GM12878 (cell line): Measurements from ENCODE around the gene NRP2. TPM values are rescaled to one million over a fixed set of nuclear protein-coding genes. Genes with fewer than 3 reads are reported as not detected.

Source experiments
- ATF2 ChIP-seq: IDR thresholded peaks from 2 replicates; pipeline ENCODE4 v1.6.1; 2012; ENCODE audit warnings: low read length, inconsistent platforms
- BACH1 ChIP-seq: fragments of 450-650 bp; IDR thresholded peaks from 2 replicates; pipeline ENCODE4 v1.6.1; 2017; ENCODE audit warnings: mild to moderate bottlenecking, borderline replicate concordance
- CTCF ChIP-seq, 3 experiments: IDR thresholded peaks in 2 of 3; conservative IDR thresholded peaks in 1 of 3; 2 replicates each; pipeline ENCODE4 v1.5.1; 2011; ENCODE audit warnings: low read depth in 3 of 3, low read length in 3 of 3, mild to moderate bottlenecking in 3 of 3, control low read depth in 2 of 3, moderate library complexity in 2 of 3, inconsistent platforms in 1 of 3, mixed read lengths in 1 of 3; ENCODE audit not compliant: control insufficient read depth in 2 of 3, insufficient read depth in 1 of 3; ENCODE audit errors: extremely low read depth in 1 of 3
- EP300 ChIP-seq, 2 experiments: fragments of 150-350 bp in 1 of 2; IDR thresholded peaks; 2 replicates each; pipeline ENCODE4 v1.6.1; 2011 to 2012; ENCODE audit warnings: low read depth in 2 of 2, low read length in 2 of 2, borderline replicate concordance in 1 of 2, improper control_type of control experiment in 1 of 2, inconsistent platforms in 1 of 2; ENCODE audit not compliant: control insufficient read depth in 1 of 2
- FOXK2 ChIP-seq: fragments of 450-650 bp; IDR thresholded peaks from 2 replicates; pipeline ENCODE4 v1.6.1; 2017; ENCODE audit warnings: mild to moderate bottlenecking, moderate library complexity
- GATAD2B ChIP-seq: fragments of 450-650 bp; conservative IDR thresholded peaks from 2 replicates; pipeline ENCODE4 v1.6.1; 2017; ENCODE audit warnings: low read depth, mild to moderate bottlenecking, moderate library complexity
- MEF2B ChIP-seq: fragments of 450-650 bp; IDR thresholded peaks from 2 replicates; pipeline ENCODE4 v1.6.1; 2018; ENCODE audit warnings: mild to moderate bottlenecking, moderate library complexity; ENCODE audit not compliant: partially characterized antibody, poor library complexity, severe bottlenecking
- PAX5 ChIP-seq: IDR thresholded peaks from 2 replicates; pipeline ENCODE4 v1.6.1; 2011; ENCODE audit warnings: low read depth, low read length, borderline replicate concordance
- PKNOX1 ChIP-seq: fragments of 450-650 bp; IDR thresholded peaks from 2 replicates; pipeline ENCODE4 v1.6.1; 2016; ENCODE audit warnings: mild to moderate bottlenecking
- POLR2A ChIP-seq: IDR thresholded peaks from 2 replicates; pipeline ENCODE4 v1.6.1; 2011; ENCODE audit warnings: low read depth, mild to moderate bottlenecking, low read length
- RELB ChIP-seq: fragments of 450-650 bp; IDR thresholded peaks from 2 replicates; pipeline ENCODE4 v1.6.1; 2017; ENCODE audit warnings: low read depth, mild to moderate bottlenecking, moderate library complexity
- SMARCA5 ChIP-seq: fragments of 450-650 bp; IDR thresholded peaks from 2 replicates; pipeline ENCODE4 v1.6.1; 2017; ENCODE audit warnings: mild to moderate bottlenecking
- SPI1 ChIP-seq: IDR thresholded peaks from 2 replicates; pipeline ENCODE4 v1.6.1; 2011; ENCODE audit warnings: low read depth, mild to moderate bottlenecking, low read length, moderate library complexity, borderline replicate concordance; ENCODE audit not compliant: insufficient read depth
- SREBF1 ChIP-seq: IDR thresholded peaks from 2 replicates; pipeline ENCODE4 v1.6.1; 2012; ENCODE audit warnings: mild to moderate bottlenecking, low read length
- SUPT20H ChIP-seq: IDR thresholded peaks from 2 replicates; pipeline ENCODE4 v1.6.1; 2011; ENCODE audit warnings: low read depth, mild to moderate bottlenecking, low read length, moderate library complexity, borderline replicate concordance; ENCODE audit not compliant: control insufficient read depth
- TCF12 ChIP-seq: IDR thresholded peaks from 2 replicates; pipeline ENCODE4 v1.6.1; 2011; ENCODE audit warnings: low read depth, mild to moderate bottlenecking, low read length
- TCF7 ChIP-seq: IDR thresholded peaks from 2 replicates; pipeline ENCODE4 v1.6.1; 2014; ENCODE audit warnings: antibody characterized with exemption, borderline replicate concordance
- ZNF384 ChIP-seq: IDR thresholded peaks from 2 replicates; pipeline ENCODE4 v1.6.1; 2012; ENCODE audit warnings: low read depth, mild to moderate bottlenecking, low read length, improper control_type of control experiment, borderline replicate concordance
- ZNF687 ChIP-seq: fragments of 450-650 bp; IDR thresholded peaks from 2 replicates; pipeline ENCODE4 v1.6.1; 2017; ENCODE audit warnings: mild to moderate bottlenecking, moderate library complexity
- polyA plus RNA-seq, 11 experiments: library from polyadenylated mRNA; depleted of rRNA in 4 of 11; unstranded in 6 of 11; stranded (reverse) in 5 of 11; fragments of >200 nt; fragmentation: Nextera tagmentation in 4 of 11; fragmentation: Illumina TruSeq in 1 of 11; extraction: Ambion mirVana in 4 of 11; extraction: Trizol in 1 of 11; gene quantifications; 1 replicate in 1 of 11; 2 replicates in 10 of 11; pipeline versions ENCODE4 v1.2.1 to v1.2.3, GENCODE V29; 2011 to 2016; ENCODE audit warnings: inconsistent platforms in 2 of 11, missing spikeins in 2 of 11, low read depth in 1 of 11
- total RNA-seq, 4 experiments: library from RNA; depleted of rRNA in 3 of 4; stranded (reverse); fragments of >200 nt in 3 of 4; fragmentation: Illumina TruSeq in 1 of 4; extraction: Trizol in 1 of 4; gene quantifications; 2 replicates each; pipeline versions ENCODE4 v1.2.1 to v1.2.3, GENCODE V29; 2013 to 2021

Gene NRP2
- total and polyA plus RNA-seq, 10 of the 15 experiments (the other 5 are each of a cell fraction or from before 2014, with no cell fraction given) = 0.06 to 1.2 (median 0.46) TPM

DNA sequence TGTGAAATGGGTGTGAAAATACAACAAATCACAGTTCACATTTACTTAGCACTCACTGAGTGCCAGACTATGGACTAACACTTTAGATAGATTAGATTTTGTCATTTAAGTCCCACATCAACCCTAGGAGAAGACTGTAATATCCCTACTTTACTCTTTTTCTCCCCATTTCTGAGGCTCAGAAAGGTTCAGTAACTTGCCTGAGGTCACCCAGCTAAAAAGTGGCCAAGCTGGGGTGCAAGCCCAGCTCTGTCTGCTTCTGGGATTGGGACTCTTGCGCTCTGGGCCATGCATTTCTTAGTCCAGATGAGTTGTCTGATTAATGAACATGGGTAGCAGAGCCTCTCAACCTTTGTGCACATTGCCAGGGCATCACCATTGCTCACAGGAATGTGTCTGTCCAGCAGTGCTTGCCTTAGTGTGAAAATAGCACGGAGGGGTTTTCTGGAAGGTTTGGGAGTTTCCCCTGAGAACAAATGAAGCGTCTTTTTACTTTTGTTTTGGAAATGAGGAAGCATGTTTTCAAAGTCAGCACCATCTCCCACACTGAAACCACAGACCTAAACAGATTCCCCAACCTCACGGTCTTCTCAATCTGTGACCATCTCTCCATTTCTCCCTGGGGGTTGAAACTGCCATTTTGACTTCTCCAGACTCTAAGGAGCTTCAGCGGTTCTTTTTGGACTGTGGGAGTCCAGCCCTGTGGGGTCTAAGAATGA, 31.9 kb downstream of the NRP2 start (continued):
- TF ChIP-seq ZNF687 (peak; percentile 86), EP300 (IDR thresholded peaks at IDR 0.05; ENCODE audit: borderline replicate concordance in 1 of 2, control insufficient read depth in 1 of 2, low read depth in 2 of 2, low read length in 2 of 2) (peak; percentile 68 to 81; a peak in 3 of 4 replicates), SMARCA5 (peak; percentile 90), PAX5 (peak; percentile 66), TCF7 (no peak), SUPT20H (no peak), RELB (peak; percentile 92), CTCF (IDR thresholded peaks at IDR 0.05 in 2 of 3, conservative IDR thresholded peaks at IDR 0.05 in 1 of 3; ENCODE audit: control insufficient read depth in 2 of 3, extremely low read depth in 1 of 3, insufficient read depth in 1 of 3, low read depth in 3 of 3, low read length in 3 of 3) (no peak), FOXK2 (no peak), PKNOX1 (0 out of 2 replicates have a peak, but pooled peaks have one; percentile 16), TCF12 (0 out of 2 replicates have a peak, but pooled peaks have one; percentile 42), ATF2 (peak; percentile 81), GATAD2B (peak; percentile 73), SREBF1 (no peak), BACH1 (no peak), ZNF384 (no peak), MEF2B (peak; percentile 84), SPI1 (peak; percentile 6; the same call in 1 of the 2 replicates), POLR2A (no peak)
